ENCODE results near the gene MINK1. TPM values are rescaled to one million over a fixed set of nuclear protein-coding genes. Genes with fewer than 3 reads are reported as not detected.

The MINK1 gene
- total RNA-seq, 2 donors from 2014 or later, result 74.4 to 82.7 TPM

- Mint-ChIP-seq H3K27ac (no peak overlapping the region), H3K4me1 (ENCODE audit: low read depth) (peaks cover 12% of the 10 kb centered on the region), H3K36me3 (ENCODE audit: insufficient read depth in 2 of 2) (peaks cover 0 to 4% of the 10 kb centered on the region in 2 donors), H3K9me3 (no peaks in the 10 kb centered on the region), H3K4me3 (no peak overlapping the region), H3K27me3 (ENCODE audit: low read depth) (no peaks in the 10 kb centered on the region)
- DNase-seq (no peak), ATAC-seq (replicated peaks in 1 of 2) (no peak)
These were observed 62.7 kb downstream of the MINK1 start for GRCh38 chr17:4895657-4896331.

GRCh38 chr17:4896332-4897197 is 63.4 kb downstream of the MINK1 start:
- no peaks in the 10 kb centered on the region for H3K9me3 Mint-ChIP-seq
- ATAC-seq (replicated peaks in 1 of 2) (no peak), DNase-seq (no peak)
- no peak overlapping the region for H3K4me3 Mint-ChIP-seq
- H3K4me1 Mint-ChIP-seq (ENCODE audit: low read depth), result peaks cover 12% of the 10 kb centered on the region
- no peaks in the 10 kb centered on the region for H3K27me3 Mint-ChIP-seq (ENCODE audit: low read depth)
- no peak overlapping the region for H3K27ac Mint-ChIP-seq
- H3K36me3 Mint-ChIP-seq (ENCODE audit: insufficient read depth in 2 of 2), result peaks cover 0 to 7% of the 10 kb centered on the region in 2 donors

DNA sequence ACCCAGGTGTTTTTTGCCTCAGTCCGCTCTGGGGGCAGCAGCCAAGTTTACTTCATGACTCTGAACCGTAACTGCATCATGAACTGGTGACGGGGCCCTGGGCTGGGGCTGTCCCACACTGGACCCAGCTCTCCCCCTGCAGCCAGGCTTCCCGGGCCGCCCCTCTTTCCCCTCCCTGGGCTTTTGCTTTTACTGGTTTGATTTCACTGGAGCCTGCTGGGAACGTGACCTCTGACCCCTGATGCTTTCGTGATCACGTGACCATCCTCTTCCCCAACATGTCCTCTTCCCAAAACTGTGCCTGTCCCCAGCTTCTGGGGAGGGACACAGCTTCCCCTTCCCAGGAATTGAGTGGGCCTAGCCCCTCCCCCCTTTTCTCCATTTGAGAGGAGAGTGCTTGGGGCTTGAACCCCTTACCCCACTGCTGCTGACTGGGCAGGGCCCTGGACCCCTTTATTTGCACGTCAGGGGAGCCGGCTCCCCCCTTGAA is 64.1 kb downstream of the MINK1 start:
- peaks cover 0 to 7% of the 10 kb centered on the region in 2 donors for H3K36me3 Mint-ChIP-seq (ENCODE audit: insufficient read depth in 2 of 2)
- H3K9me3 Mint-ChIP-seq, result no peaks in the 10 kb centered on the region
- H3K4me1 Mint-ChIP-seq (ENCODE audit: low read depth), result peaks cover 13% of the 10 kb centered on the region
- H3K4me3 Mint-ChIP-seq, result no peak overlapping the region
- no peak for DNase-seq
- H3K27me3 Mint-ChIP-seq (ENCODE audit: low read depth), result no peaks in the 10 kb centered on the region
- ATAC-seq (replicated peaks in 1 of 2), result no peak
- H3K27ac Mint-ChIP-seq, result no peak overlapping the region

- H3K4me1 Mint-ChIP-seq (ENCODE audit: low read depth), result peaks cover 19% of the 10 kb centered on the region
- no peaks in the 10 kb centered on the region for H3K27me3 Mint-ChIP-seq (ENCODE audit: low read depth)
- H3K36me3 Mint-ChIP-seq (ENCODE audit: insufficient read depth in 2 of 2), result peaks cover 0 to 7% of the 10 kb centered on the region in 2 donors
- ATAC-seq (replicated peaks in 1 of 2) (no peak), DNase-seq (no peak)
- no peak overlapping the region for H3K27ac Mint-ChIP-seq
- no peaks in the 10 kb centered on the region for H3K9me3 Mint-ChIP-seq
- H3K4me3 Mint-ChIP-seq, result no peak overlapping the region
These were observed 64.6 kb downstream of the MINK1 start for GRCh38 chr17:4897785-4898184.

DNA sequence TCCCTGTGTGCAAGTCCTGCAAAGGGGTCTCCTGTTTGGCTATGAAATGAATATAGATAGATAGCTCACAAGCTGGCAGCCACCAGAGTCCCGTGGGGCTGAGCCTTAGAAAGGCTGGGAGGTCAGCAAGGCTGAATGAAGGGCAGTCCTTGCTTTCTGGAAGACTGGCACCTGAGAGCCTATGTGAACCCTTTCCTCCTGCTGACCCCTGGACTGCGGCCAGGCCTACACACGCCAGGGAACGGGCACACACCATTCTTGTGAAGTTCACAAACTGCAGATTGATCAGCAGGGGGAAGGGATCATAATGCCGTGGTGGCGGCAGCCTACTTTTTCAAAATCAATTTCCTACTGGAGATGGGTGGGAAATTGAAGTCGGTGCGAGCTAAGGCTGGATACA is 65.2 kb downstream of the MINK1 start:
- Mint-ChIP-seq H3K4me1 (ENCODE audit: low read depth) (peaks cover 24% of the 10 kb centered on the region), H3K36me3 (ENCODE audit: insufficient read depth in 2 of 2) (peaks cover 0 to 7% of the 10 kb centered on the region in 2 donors), H3K27me3 (ENCODE audit: low read depth) (no peaks in the 10 kb centered on the region), H3K4me3 (peak overlapping the region; percentile 73), H3K27ac (no peak overlapping the region), H3K9me3 (no peaks in the 10 kb centered on the region)
- ATAC-seq (replicated peaks in 1 of 2) (no peak), DNase-seq (no peak)

GRCh38 chr17:4898927-4899326 is 65.8 kb downstream of the MINK1 start:
- Mint-ChIP-seq H3K4me1 (ENCODE audit: low read depth) (peaks cover 30% of the 10 kb centered on the region), H3K4me3 (peak overlapping the region; percentile 73 to 86), H3K36me3 (ENCODE audit: insufficient read depth in 2 of 2) (peaks cover 0 to 7% of the 10 kb centered on the region in 2 donors), H3K27me3 (ENCODE audit: low read depth) (no peaks in the 10 kb centered on the region), H3K9me3 (no peaks in the 10 kb centered on the region), H3K27ac (no peak overlapping the region)
- DNase-seq, result no peak
- ATAC-seq (replicated peaks in 1 of 2), result no peak

DNA sequence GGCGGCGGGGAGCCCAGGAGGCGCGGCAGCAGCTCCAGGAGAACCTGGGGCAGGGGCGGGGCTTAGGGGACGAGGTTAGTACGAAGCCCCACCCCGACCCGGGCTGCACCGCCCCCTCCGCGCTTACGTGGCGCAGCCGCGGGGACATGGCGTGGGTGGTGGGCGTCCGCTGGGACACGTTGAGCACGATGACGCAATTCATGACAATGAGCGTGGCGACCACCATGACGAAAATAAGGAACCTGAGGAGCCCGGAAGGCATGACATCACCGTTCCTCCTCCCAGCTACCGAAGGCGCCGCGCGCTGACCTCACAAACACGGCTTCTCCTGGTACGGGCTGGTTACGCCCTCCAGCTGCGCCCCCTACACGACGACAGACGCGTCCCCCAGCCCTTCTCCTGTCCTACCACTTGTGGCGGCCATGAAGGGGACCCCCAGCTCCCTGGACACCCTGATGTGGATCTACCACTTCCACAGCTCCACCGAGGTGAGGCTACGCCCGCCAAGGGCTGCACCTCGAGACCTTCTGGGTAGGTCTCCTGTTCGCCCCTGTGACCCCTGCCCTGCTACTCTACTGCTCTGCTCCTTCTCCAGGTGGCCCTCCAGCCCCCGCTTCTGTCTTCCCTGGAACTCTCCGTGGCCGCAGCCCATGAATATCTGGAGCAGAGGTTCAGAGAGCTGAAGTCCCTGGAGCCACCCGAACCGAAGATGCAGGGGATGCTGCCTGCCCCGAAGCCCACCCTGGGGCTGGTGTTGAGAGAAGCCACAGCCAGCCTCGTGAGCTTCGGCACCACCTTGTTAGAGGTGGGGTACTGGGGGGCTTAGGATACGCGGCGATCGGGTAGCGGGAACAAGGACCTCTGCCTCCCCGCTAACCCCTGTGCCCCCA is 66.4 kb downstream of the MINK1 start, which contains the start of gene C17orf107:
C17orf107 (plus strand) TSS at position 196 of the 890 bp plus-strand sequence; CDS start at position 423, 227 bp downstream.
- peak; percentile 82 for ATAC-seq (replicated peaks in 1 of 2)
- H3K9me3 Mint-ChIP-seq, result no peaks in the 10 kb centered on the region

GRCh38 chr17:4900231-4901107 is 67.3 kb downstream of the MINK1 start:
- peaks cover 30% of the 10 kb centered on the region for H3K4me1 Mint-ChIP-seq (ENCODE audit: low read depth)
- ATAC-seq (replicated peaks in 1 of 2) (peak; percentile 20 to 35), DNase-seq (peak; percentile 56 to 65)
- no peak overlapping the region for H3K27ac Mint-ChIP-seq
- H3K4me3 Mint-ChIP-seq, result peak overlapping the region; percentile 86 to 89
- H3K9me3 Mint-ChIP-seq, result no peaks in the 10 kb centered on the region
- H3K27me3 Mint-ChIP-seq (ENCODE audit: low read depth), result no peaks in the 10 kb centered on the region
- peaks cover 0 to 7% of the 10 kb centered on the region in 2 donors for H3K36me3 Mint-ChIP-seq (ENCODE audit: insufficient read depth in 2 of 2)

More for the DNA sequence above, 66.4 kb downstream of the MINK1 start, which contains the start of gene C17orf107:
- peak; percentile 98 to 99 for DNase-seq
- no peaks in the 10 kb centered on the region for H3K27me3 Mint-ChIP-seq (ENCODE audit: low read depth)
- peaks cover 0 to 7% of the 10 kb centered on the region in 2 donors for H3K36me3 Mint-ChIP-seq (ENCODE audit: insufficient read depth in 2 of 2)
- peak within 1 kb of the TSS; percentile 86 to 89 for H3K4me3 Mint-ChIP-seq
- peaks cover 30% of the 10 kb centered on the region for H3K4me1 Mint-ChIP-seq (ENCODE audit: low read depth)
- peak within 1 kb of the TSS; percentile 59 for H3K27ac Mint-ChIP-seq

DNA sequence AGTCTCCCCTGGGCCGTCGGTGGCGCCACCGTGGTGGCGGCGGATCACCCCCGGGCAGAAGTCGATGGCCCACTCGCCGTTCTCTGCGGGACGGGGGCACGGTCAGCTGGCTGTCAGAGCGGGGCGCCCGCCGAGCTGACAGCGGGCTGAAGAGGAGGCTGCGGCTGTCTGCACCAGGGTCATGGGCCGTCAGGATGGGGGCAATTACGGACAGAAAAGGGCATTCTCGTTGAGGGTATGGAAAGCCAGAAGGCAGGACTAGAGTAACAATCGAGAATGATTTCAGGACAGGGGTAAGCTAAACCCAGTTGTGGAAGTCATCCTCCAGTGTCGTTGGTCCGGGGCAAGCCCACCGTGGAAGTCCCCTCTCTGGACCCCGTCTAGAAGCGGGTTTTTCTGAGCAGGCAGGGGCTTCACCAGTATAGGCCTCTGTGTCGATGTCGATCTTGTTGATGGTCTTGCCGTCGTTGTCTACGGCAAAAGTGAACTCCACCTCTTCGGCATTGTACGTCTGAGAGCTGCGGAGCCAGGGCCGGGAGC is 68.0 kb downstream of the MINK1 start:
- H3K4me3 Mint-ChIP-seq, result peak overlapping the region; percentile 86 to 89
- H3K27me3 Mint-ChIP-seq (ENCODE audit: low read depth), result no peaks in the 10 kb centered on the region
- H3K27ac Mint-ChIP-seq, result no peak overlapping the region
- H3K4me1 Mint-ChIP-seq (ENCODE audit: low read depth), result peaks cover 30% of the 10 kb centered on the region
- ATAC-seq (replicated peaks in 1 of 2) (no peak), DNase-seq (no peak)
- no peaks in the 10 kb centered on the region for H3K9me3 Mint-ChIP-seq
- peaks cover 0 to 7% of the 10 kb centered on the region in 2 donors for H3K36me3 Mint-ChIP-seq (ENCODE audit: insufficient read depth in 2 of 2)

- Mint-ChIP-seq H3K4me1 (ENCODE audit: low read depth) (peaks cover 30% of the 10 kb centered on the region), H3K36me3 (ENCODE audit: insufficient read depth in 2 of 2) (peaks cover 0 to 7% of the 10 kb centered on the region in 2 donors), H3K9me3 (no peaks in the 10 kb centered on the region), H3K4me3 (peak overlapping the region in 1 of 2 donors; percentile 86), H3K27me3 (ENCODE audit: low read depth) (no peaks in the 10 kb centered on the region), H3K27ac (no peak overlapping the region)
- ATAC-seq (replicated peaks in 1 of 2) (no peak), DNase-seq (peak in 1 of 2 donors; percentile 24)
These were observed 68.7 kb downstream of the MINK1 start for GRCh38 chr17:4901648-4902344.

DNA sequence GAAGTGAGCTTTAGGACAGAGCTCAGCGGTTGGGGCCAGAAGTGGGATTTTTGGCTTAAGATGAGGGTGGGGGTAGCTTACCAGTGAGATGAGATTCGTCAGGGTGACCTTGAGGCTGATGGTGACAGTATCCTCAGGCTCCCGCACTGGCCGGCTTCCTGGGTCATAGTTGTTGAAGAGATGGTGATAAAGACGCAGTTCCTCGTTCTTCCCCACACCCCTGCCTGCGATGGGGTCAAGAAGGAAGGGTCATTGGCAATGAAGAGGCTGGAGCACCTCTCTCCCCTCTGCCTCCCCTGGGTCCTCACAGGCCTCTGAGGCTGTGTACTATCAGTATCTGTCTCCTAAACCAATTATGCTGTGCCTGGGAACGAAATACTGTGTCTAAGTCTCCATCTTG is 69.4 kb downstream of the MINK1 start:
- Mint-ChIP-seq H3K36me3 (ENCODE audit: insufficient read depth in 2 of 2) (peaks cover 0 to 7% of the 10 kb centered on the region in 2 donors), H3K4me1 (ENCODE audit: low read depth) (peaks cover 30% of the 10 kb centered on the region), H3K9me3 (no peaks in the 10 kb centered on the region), H3K4me3 (peak overlapping the region; percentile 35 to 79), H3K27ac (peak overlapping the region; percentile 75), H3K27me3 (ENCODE audit: low read depth) (no peaks in the 10 kb centered on the region)
- ATAC-seq (replicated peaks in 1 of 2), result no peak
- no peak for DNase-seq

Measured in activated T-cell treated with anti-CD3 and anti-CD28 coated beads, Interleukin-2, amount 50 U/mL, for 72 hours (primary cell).